ENCODE data around the gene FRMD7. TPM values are rescaled to one million over a fixed set of nuclear protein-coding genes. Genes with fewer than 3 reads are reported as not detected.

Gene FRMD7
- total RNA-seq, 2 experiments from 2014 or later = not detected

- Mint-ChIP-seq H3K4me3 (no peak overlapping the region), H3K9me3 (no peaks in the 10 kb centered on the region), H3K27ac (no peak overlapping the region), H3K36me3 (ENCODE audit: low read depth) (peaks cover 3% of the 10 kb centered on the region), H3K27me3 (no peaks in the 10 kb centered on the region), H3K4me1 (peaks cover 4% of the 10 kb centered on the region)
- CTCF ChIA-PET = no interaction called here
- POLR2A ChIA-PET = no interaction called here
- DNase-seq = no peak
Observed at GRCh38 chrX:132044953-132045352, 82.9 kb downstream of the FRMD7 start.

- Mint-ChIP-seq H3K27ac (no peak overlapping the region), H3K4me3 (no peak overlapping the region), H3K27me3 (no peaks in the 10 kb centered on the region), H3K9me3 (no peaks in the 10 kb centered on the region), H3K4me1 (peaks cover 3% of the 10 kb centered on the region), H3K36me3 (ENCODE audit: low read depth) (peaks cover 2% of the 10 kb centered on the region)
- no peak for DNase-seq
- ChIA-PET POLR2A (no interaction called here), CTCF (interaction anchor here (1.4 kb wide), 1 partner anchor 13 kb away, joined by 3 read pairs; no protein-coding TSS in a partner anchor)
Observed at GRCh38 chrX:132043977-132044376, 83.8 kb downstream of the FRMD7 start.

- peaks cover 12% of the 10 kb centered on the region for H3K4me1 Mint-ChIP-seq
- H3K36me3 Mint-ChIP-seq (ENCODE audit: low read depth) = peaks cover 2% of the 10 kb centered on the region
- ChIA-PET CTCF (no interaction called here), POLR2A (no interaction called here)
- no peak for DNase-seq
- no peaks in the 10 kb centered on the region for H3K27me3 Mint-ChIP-seq
- H3K9me3 Mint-ChIP-seq = no peaks in the 10 kb centered on the region
- H3K4me3 Mint-ChIP-seq = no peak overlapping the region
- H3K27ac Mint-ChIP-seq = no peak overlapping the region
Observed at GRCh38 chrX:132041015-132041414, 86.8 kb downstream of the FRMD7 start.

- Mint-ChIP-seq H3K36me3 (ENCODE audit: low read depth) (peaks cover 3% of the 10 kb centered on the region), H3K27ac (no peak overlapping the region), H3K4me1 (peaks cover 19% of the 10 kb centered on the region), H3K9me3 (no peaks in the 10 kb centered on the region), H3K4me3 (no peak overlapping the region), H3K27me3 (no peaks in the 10 kb centered on the region)
- no peak for DNase-seq
- POLR2A ChIA-PET = no interaction called here
- CTCF ChIA-PET = no interaction called here
Observed at GRCh38 chrX:132040066-132040465, 87.8 kb downstream of the FRMD7 start.

GRCh38 chrX:132037479-132037993 lies 90.3 kb downstream of the FRMD7 start:
- Mint-ChIP-seq H3K9me3 (no peaks in the 10 kb centered on the region), H3K27me3 (no peaks in the 10 kb centered on the region), H3K4me1 (peaks cover 35% of the 10 kb centered on the region), H3K27ac (no peak overlapping the region), H3K4me3 (no peak overlapping the region), H3K36me3 (ENCODE audit: low read depth) (peaks cover 7% of the 10 kb centered on the region)
- CTCF ChIA-PET = no interaction called here
- DNase-seq = no peak
- POLR2A ChIA-PET = no interaction called here

- Mint-ChIP-seq H3K4me1 (peaks cover 48% of the 10 kb centered on the region), H3K9me3 (no peaks in the 10 kb centered on the region), H3K36me3 (ENCODE audit: low read depth) (peaks cover 15% of the 10 kb centered on the region), H3K27ac (no peak overlapping the region), H3K27me3 (no peaks in the 10 kb centered on the region), H3K4me3 (no peak overlapping the region)
- ChIA-PET CTCF (interaction anchor here (1.8 kb wide), 1 partner anchor 10 kb away, joined by 8 read pairs; no protein-coding TSS in a partner anchor), POLR2A (interaction anchor here (1.7 to 2.1 kb wide), 2 partner anchors 11 to 12 kb away, joined by 4 to 10 read pairs; no protein-coding TSS in a partner anchor)
- DNase-seq = no peak
Observed at GRCh38 chrX:132034648-132035047, 93.2 kb downstream of the FRMD7 start.

- peaks cover 23% of the 10 kb centered on the region for H3K36me3 Mint-ChIP-seq (ENCODE audit: low read depth)
- H3K4me3 Mint-ChIP-seq = no peak overlapping the region
- H3K4me1 Mint-ChIP-seq = peaks cover 63% of the 10 kb centered on the region
- no peaks in the 10 kb centered on the region for H3K9me3 Mint-ChIP-seq
- no peak for DNase-seq
- ChIA-PET POLR2A (no interaction called here), CTCF (no interaction called here)
- no peaks in the 10 kb centered on the region for H3K27me3 Mint-ChIP-seq
- no peak overlapping the region for H3K27ac Mint-ChIP-seq
Observed at GRCh38 chrX:132033166-132033565, 94.7 kb downstream of the FRMD7 start.

GRCh38 chrX:132031867-132032266 lies 96.0 kb downstream of the FRMD7 start:
- Mint-ChIP-seq H3K27ac (peak overlapping the region; percentile 2), H3K27me3 (no peaks in the 10 kb centered on the region), H3K4me3 (no peak overlapping the region), H3K36me3 (ENCODE audit: low read depth) (peaks cover 30% of the 10 kb centered on the region), H3K9me3 (no peaks in the 10 kb centered on the region), H3K4me1 (peaks cover 67% of the 10 kb centered on the region)
- DNase-seq = no peak
- ChIA-PET CTCF (no interaction called here), POLR2A (interaction anchor here (1.5 kb wide), 1 partner anchor 8 kb away, joined by 4 read pairs; no protein-coding TSS in a partner anchor)

- Mint-ChIP-seq H3K4me1 (peaks cover 67% of the 10 kb centered on the region), H3K27ac (no peak overlapping the region)
- CTCF ChIA-PET = no interaction called here
Observed at GRCh38 chrX:132030264-132030663, 97.6 kb downstream of the FRMD7 start.

More at GRCh38 chrX:132030264-132030663, 97.6 kb downstream of the FRMD7 start:
- no peak overlapping the region for H3K4me3 Mint-ChIP-seq
- H3K36me3 Mint-ChIP-seq (ENCODE audit: low read depth) = peaks cover 27% of the 10 kb centered on the region
- H3K27me3 Mint-ChIP-seq = no peaks in the 10 kb centered on the region
- no peaks in the 10 kb centered on the region for H3K9me3 Mint-ChIP-seq
- POLR2A ChIA-PET = no interaction called here
- DNase-seq = no peak

Other genes with a start within 250 kb of the FRMD7 start
- 10 to 100 TPM; 49.8 to 50.8 TPM for gene STK26, start 104.7 kb downstream of the FRMD7 start, total RNA-seq
- 10 to 100 TPM; 47.1 to 47.8 TPM for gene RAP2C, start 91.4 kb upstream of the FRMD7 start, total RNA-seq